Dedifferentiated amniotic fluid mesenchymal stem cell (primary cell): ENCODE results near the gene SCARB2.
A peak's percentile ranks its signal among the peaks of the same experiment; 100 is the strongest.

ENCODE experiments used
- DNase-seq: peaks from one replicate; pipeline ENCODE4 v3.0.0-alpha.2; 2016; ENCODE audit errors: extremely low spot score

SCARB2 gene

DNA sequence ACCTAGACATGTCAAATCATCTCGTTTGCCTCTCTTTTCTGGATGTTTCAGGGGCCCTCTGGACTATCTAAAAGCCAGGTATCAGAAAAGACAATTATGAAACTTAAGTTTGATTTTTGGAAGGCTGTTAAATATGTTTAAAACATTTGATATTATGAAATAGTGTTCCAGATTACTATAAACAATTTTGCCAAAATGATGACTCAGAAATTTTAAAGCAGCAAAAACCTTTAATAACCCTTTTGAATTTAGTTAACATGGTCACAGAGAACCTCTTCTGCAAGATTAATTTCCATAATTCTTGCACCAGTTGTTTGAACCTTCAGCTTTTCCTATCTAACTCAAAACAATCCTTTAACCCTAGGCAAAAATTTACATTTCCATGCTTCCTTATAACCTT lies 19.1 kb upstream of the SCARB2 start:
- DNase-seq = no peak

GRCh38 chr4:76226418-76226817 lies 12.8 kb upstream of the SCARB2 start:
- no peak for DNase-seq

DNA sequence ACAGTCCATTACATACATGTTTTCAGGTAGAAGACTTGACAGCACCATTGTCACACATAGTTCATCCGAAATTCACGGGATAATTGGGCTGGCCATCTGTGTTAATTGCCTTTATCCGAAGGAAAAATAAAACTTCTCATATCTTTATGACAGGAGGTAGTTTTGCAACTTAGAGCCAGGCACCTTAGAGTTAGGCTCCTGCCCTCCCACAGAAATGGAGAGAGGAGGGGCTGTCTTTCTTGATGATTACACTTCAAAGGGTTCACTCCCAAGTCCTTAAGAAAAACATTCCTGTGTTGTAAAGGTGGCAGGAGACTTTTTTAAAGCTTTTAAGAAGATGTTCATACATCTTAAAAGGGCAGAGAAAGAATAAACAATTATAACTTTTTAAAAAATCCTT lies 10.5 kb upstream of the SCARB2 start:
- no peak for DNase-seq

DNA sequence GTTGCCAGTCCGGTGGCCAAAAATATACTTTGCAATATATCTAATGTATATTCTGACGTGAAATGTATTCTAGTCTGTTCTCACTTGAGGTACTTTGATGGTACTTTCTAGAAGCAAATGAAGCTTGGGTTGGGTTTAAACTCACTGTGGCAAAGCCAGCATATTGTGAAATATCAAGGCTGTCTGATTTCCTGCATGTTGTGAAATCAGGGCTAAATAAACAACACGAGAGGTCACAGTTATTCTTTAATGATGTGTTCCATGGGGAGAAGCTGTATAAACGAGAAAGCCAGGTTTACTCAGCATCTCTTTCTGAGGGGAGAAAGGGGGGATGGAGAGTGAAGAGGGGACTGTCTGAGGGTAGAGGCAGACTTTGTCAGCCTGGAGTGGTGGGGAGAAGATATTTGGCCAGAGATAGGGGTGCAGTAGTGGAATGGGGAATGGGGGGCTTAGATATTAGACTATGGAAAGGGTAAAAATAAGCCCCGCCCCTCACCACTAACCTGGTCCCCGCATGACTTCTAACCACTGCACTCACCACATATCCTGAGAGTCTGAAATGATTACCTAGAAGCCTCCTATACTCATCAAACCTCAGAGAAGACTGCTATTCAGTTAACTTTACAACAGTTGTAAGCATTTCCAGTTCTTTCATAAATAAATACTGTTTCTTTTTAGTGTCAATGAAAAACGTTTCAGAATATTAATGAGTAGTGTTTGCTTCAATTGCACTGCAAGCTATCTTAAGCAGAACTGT lies 5.9 kb upstream of the SCARB2 start:
- DNase-seq = no peak

GRCh38 chr4:76216975-76217814 lies 3.6 kb upstream of the SCARB2 start:
- DNase-seq = no peak

DNA sequence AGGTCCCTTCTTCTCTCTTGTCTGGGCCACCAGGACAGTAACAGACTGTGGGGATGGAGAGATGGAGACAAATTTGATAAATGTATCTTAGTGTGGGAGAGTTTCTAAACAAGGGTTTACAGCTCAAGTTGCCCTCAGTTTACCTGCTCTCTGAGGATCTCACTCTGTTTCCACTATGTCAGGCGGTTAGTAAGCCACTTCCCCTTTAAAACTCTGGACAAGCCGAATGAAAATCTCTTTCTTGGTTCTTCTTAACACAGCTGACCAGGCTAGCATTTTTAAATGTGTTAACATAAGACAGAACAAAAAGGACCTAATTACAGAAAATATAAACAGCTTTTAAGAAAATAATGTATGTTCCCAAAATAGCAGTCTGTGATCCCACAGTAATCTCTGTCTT lies 2.9 kb upstream of the SCARB2 start:
- DNase-seq = no peak

DNA sequence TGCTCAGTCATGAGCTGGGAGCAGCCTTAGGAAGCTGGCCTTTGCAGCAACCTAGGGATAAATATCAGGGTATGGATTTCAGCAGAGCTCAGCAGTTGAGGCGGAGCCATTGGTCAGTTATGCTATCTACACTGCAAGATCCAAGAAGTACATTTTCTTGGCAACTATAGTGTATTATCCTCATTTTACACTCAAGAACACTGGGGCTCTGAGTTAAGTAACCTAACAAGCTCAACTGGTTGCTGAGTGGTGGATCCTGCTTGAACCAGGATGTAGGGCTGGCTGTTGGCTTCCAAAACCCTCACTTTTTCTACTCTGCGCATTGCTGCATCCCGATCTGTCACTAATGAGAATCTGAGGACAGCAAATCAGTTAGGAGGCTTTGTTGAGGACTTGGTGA lies 1.5 kb upstream of the SCARB2 start:
- DNase-seq = no peak

DNA sequence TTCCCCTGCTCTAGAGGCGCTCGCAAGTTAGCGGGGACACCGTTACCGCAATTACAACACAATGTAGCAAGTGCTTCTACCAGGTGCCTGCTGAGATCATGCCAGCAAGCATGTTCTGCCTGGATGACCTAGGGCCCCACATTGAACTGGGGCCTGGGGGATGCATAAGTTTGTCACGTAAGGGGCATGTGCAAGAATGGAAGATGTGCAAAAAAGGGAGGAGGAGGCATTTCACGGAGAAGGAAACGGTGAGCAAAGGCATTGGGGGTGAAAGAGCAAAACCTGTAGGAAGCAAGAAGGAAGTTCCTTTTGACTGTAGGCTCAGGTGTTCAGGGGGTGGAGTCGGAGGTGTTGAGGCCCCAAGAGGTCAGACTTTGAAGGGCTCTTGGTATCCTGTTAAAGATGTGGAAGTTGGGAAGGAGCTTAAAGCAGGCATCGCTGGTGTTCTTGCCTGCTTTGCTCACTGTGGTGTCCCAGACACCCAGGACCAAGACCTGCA lies 602 bp upstream of the SCARB2 start:
- no peak for DNase-seq

- DNase-seq = peak; percentile 34
Observed at GRCh38 chr4:76212851-76213414, 691 bp downstream of the SCARB2 start.

GRCh38 chr4:76211769-76212708 lies 1.6 kb downstream of the SCARB2 start:
- DNase-seq = no peak

GRCh38 chr4:76210452-76210851 lies 3.2 kb downstream of the SCARB2 start:
- no peak for DNase-seq

GRCh38 chr4:76209881-76210280 lies 3.7 kb downstream of the SCARB2 start:
- no peak for DNase-seq

DNA sequence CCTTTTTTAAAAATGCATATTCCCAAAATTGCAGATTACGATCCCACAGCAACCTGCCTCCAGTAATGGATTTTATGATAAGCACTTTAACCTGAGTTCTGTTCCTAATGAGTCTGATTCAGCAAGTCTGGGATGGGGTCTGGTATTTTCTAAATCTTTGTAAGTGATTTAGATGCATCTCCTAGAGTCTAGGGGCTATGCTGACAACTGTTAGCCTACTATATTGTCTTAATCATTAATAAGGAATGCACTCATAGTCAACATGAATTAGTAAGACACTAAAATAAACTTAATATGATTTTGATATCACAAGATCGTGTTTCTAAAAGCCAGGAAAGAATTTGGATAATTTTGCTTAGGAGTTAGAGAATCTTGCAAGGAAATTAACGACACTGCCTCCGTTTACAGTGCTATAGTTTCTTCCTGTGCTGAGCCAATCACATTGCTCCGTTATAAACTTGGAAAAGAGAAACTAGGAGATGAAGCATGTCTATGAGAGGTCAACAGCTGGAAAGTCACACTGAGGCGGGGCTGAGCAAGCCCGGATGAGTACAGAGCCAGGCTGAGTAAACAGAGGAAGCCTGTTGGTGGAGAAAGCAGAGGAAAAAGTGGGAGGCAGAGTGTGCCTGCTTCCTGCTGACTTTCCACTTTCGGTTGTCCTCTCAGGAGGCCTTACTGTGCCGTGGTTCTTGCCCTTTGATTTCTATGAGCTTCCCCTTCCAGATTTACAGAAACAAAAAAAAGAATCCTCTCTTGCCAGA lies 5.4 kb downstream of the SCARB2 start:
- peak; percentile 80 for DNase-seq

DNA sequence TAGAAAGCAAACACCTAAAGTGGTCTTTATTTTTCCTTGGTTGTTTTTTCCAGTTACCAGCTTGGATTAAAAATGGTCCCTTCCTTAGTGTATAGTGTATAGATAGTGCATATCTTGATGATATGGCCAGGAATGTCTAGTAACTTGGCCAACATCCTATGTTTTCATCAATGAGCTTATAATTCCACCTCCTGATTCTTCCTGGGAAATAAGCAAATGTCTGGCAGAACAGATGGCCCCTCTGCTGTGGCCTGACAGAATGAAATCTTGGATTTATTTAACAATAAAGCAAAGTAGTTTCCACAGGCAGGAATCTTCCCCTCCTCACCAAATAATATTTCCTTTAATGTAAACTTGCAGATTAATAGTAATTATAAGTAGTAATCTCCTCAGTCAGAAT lies 6.1 kb downstream of the SCARB2 start:
- no peak for DNase-seq

DNA sequence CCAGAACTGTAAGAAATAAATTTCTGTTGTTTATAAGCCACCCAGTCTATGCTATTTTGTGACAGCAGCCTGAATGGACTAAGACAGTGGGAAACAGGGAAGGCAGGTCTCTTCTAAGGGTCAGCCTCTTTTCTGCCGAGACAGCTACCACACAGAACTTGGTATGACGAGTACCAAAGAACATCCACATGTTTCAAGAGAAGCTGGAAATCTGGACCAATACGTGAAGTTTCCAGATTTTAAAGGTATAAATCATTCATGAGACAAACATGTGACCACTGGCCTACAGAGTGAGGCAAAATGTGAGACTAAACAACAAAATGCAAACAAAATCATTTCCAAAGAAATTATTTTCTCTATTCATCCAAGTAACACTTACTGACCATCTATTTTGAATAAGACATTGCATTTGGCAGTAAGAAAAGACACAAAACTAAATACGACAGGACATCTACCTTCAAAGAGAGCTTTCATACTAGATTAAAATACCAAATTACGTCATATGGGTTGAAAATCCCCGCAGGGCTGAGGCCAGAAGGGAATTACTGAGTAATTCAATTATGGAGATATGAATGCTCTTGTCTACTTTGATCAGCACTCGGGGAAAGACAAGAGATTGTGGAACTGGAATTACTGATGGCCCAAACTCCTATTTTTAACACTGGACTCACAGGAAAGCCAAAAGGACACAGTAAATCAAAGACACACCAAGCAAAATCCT lies 7.2 kb downstream of the SCARB2 start:
- DNase-seq = peak; percentile 43

DNA sequence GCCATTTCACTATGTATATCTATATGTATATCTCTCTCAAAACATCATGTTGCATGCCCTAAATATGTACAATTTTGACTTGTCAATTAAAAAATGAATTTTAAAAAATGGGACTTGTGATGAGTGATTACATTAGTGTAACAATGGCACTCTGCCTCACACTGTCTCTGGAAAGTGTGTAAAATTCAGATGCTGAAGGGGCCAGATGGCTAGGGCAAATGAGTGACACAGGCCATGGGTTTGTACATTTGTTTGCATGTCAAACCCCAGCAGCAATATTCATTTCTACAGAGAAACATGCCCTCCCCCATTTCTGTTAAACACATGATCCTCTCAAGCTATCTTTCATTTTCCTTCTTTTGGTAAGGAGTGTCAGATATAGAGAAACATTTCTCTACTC lies 8.1 kb downstream of the SCARB2 start:
- DNase-seq = no peak

DNA sequence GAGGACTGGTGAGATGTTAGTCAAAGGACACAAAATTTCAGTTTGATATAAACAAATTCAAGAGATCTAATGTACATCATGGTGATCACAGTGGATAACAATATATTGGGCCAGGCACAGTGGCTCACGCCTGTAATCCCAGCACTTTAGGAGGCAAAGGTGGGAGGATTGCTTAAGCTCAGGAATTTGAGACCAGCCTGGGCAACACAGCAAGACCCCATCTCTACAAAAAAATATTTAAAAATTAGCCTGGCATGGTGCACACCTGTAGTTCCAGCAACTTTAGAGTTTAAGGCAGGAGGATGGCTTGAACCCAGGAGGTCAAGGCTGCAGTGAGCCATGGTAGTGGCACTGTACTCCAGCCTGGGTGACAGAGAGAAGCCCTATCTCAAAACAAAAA lies 8.7 kb downstream of the SCARB2 start:
- no peak for DNase-seq

- no peak for DNase-seq
Observed at GRCh38 chr4:76203541-76203940, 10.1 kb downstream of the SCARB2 start.

DNA sequence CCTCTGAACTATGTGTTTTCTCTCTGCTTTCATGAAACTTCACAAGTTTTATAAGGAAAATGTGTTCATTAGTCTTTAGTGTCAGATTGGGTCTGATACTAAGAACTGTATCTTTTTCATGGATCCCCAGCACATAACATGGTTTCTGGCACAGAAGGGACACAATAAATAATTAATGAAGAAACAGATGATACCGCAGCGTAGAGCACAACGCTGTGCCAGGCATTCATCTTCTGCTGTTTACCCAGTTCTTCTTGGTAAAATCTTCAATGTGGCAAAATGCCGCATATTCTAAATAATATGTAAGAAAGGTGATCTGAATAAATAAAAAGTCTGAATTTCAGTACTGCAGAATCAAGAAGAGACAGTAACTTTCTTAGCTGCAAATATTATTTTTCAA lies 12.3 kb downstream of the SCARB2 start:
- DNase-seq = no peak

DNA sequence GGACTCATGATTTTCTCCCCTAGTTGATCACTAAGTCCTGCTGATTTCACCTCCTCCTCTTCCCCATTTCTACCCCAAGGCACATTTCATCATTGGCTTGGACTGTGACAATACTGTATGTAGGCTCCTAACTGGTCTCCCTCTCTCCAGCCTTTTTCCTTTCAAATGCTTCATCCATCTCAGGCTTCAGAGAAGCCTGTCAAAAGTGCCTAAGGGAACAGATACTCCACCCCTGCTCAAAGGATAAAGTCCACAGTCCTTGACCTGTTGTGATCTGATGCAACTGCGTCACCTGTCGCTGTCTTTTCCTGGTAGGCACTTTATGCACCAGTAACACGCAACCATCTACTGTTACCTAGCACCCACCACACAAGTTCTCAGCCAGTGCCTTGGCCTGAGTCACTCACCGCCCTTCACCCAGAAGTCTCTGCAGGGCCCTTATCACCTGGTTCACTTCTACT lies 12.8 kb downstream of the SCARB2 start:
- DNase-seq = no peak
